ENCODE data around the gene SENP8. TPM values are rescaled to one million over a fixed set of nuclear protein-coding genes. Genes with fewer than 3 reads are reported as not detected.
"Not testable (repeated sequence)": the region's sequence is repeated elsewhere in the genome, so short reads cannot be mapped to it uniquely, and the experiment has no call there.

The SENP8 gene
- polyA plus RNA-seq (ENCODE audit: insufficient read length in 4 of 4): 1 to 10 TPM; 6.4 to 7.6 (median 6.9) TPM

DNA sequence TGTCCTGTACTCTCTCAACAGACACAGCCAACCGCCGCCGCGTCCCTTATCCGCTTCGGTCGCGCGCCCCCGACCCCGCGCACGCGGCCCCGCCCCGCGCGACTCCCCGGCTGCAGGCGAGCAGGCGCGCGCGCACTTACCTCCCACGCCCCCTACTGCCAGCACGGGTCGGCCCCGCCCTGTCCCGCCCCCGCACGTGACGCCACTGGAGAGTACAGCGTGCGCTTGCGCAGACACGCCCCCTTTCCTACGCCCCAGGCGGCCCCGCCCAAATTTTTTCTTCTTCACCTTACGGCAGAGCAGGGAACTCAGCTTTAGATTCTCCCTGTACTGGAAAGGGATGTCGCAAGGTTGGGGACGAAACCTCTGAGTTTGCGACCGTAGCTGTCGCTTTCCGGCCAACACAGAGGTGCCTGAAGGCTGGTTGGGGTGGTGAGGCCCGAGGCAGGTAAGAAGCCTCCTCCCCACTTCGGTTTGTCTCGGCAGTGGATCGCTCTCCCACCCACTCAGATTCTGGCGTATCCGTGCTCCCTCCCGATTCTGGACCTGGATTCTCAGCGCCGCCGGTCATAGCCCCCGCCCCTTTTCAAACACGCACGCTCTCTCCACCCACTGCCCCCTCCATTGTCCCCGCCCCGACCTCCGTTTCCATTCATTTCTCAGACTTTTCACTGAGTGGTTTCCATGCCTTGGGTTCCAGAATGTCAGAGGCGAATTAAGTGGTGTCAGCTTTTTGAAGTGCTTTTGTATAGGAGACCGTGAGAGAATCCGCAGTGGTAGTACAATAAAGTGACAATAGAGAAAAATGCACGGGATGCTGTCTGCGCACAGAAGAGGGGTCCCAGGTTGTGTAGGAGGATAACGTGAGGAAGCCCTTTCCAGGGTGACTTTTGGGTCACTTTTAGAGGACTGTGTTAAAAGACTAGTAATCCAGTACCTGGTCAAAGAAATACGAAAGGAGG is at the start of gene SENP8, which contains the start of gene MYO9A:
Gene SENP8 (plus strand): TSS at position 387 of the 962 bp plus-strand sequence. CDS start 21,221 bp downstream, outside the sequence.
Gene MYO9A (minus strand): TSS at position 134 of the 962 bp plus-strand sequence. CDS start 71,587 bp downstream, outside the sequence.
- DNase-seq (ENCODE audit: low read depth in 4 of 4, low spot score in 2 of 4): peak; percentile 93 to 97 (median 96)

DNA sequence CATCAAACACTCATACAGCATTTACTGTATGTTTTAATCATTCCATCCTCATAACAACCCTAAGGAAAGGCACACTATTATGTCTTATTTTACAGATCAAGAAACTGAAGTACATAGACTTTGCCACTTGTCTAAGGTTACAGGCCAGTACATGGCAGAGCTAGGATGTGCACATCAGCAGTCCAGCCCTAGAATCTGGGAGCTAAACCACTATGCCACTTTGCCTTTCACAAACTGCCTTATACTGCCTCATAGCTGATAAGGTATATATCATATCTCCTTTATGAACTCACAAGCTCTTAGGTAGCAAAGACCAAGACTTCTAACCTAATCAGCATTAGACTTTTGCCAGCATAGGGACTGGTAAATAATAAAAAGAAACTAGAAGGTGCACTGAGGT is 49.3 kb upstream of the SENP8 start:
- no peak for DNase-seq (ENCODE audit: low read depth in 4 of 4, low spot score in 2 of 4)

GRCh38 chr15:72070817-72071447 is 47.3 kb upstream of the SENP8 start:
- DNase-seq (ENCODE audit: low read depth in 4 of 4, low spot score in 2 of 4): no peak

- not testable (repeated sequence) for DNase-seq (ENCODE audit: low read depth in 4 of 4, low spot score in 2 of 4)
Observed at GRCh38 chr15:72071448-72071825, 46.8 kb upstream of the SENP8 start.

DNA sequence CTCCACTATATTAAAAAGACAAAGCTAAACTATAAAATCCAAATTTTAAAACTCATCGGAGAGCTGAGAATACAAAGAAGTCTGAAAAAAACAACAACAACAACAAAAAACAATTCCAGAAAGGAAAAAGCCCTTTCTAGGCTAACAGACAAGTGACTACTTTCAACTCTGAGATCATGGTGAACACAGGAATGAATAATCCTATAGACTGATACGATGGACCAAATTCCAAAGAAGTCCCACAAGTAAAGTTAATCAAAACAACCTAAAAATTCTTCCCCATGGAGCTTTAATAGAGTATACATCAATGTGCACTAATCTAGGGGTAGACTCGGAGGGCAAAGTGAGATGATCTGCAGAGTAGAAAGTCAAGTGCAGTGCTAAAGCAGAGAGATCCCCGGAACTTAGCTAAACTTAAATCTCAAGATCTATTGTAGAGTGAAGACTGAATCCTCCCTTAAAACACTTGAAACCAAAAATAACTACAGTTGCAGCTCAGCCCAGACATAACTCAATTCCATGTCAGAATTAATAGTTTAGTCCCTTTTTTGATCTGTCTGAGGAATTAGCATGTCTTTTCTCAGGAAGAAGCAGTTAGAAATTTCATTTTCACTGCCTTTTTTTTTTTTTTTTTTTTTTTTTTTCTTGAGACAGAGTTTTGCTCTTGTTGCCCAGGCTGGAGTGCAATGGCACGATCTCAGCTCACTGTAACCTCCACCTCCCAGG is 43.7 kb upstream of the SENP8 start:
- peak in 1 of 4 donors; percentile 8 for DNase-seq (ENCODE audit: low read depth in 4 of 4, low spot score in 2 of 4)

DNA sequence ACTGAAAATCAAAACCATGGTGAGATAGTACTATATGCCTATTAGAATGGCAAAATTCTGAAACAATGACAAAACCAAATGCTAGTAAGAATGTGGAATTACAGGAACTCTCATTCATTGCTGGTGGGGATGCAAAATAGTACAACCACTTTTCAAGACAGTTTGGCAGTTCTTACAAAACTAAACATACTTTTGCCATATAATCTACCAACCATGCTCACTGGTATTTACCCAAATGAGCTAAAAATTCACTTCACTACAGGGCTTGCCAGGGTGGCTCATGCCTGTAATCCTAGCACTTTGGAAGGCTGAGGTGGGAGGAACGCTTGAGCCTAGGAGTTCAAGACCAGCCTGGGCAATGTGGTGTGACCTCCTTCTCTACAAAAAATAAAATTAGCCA is 40.3 kb upstream of the SENP8 start:
- DNase-seq (ENCODE audit: low read depth in 4 of 4, low spot score in 2 of 4): no peak

GRCh38 chr15:72078887-72079286 is 39.3 kb upstream of the SENP8 start:
- no peak for DNase-seq (ENCODE audit: low read depth in 4 of 4, low spot score in 2 of 4)

- no peak for DNase-seq (ENCODE audit: low read depth in 4 of 4, low spot score in 2 of 4)
Observed at GRCh38 chr15:72082176-72082575, 36.0 kb upstream of the SENP8 start.

GRCh38 chr15:72086010-72086697 is 32.0 kb upstream of the SENP8 start:
- DNase-seq (ENCODE audit: low read depth in 4 of 4, low spot score in 2 of 4): no peak

DNA sequence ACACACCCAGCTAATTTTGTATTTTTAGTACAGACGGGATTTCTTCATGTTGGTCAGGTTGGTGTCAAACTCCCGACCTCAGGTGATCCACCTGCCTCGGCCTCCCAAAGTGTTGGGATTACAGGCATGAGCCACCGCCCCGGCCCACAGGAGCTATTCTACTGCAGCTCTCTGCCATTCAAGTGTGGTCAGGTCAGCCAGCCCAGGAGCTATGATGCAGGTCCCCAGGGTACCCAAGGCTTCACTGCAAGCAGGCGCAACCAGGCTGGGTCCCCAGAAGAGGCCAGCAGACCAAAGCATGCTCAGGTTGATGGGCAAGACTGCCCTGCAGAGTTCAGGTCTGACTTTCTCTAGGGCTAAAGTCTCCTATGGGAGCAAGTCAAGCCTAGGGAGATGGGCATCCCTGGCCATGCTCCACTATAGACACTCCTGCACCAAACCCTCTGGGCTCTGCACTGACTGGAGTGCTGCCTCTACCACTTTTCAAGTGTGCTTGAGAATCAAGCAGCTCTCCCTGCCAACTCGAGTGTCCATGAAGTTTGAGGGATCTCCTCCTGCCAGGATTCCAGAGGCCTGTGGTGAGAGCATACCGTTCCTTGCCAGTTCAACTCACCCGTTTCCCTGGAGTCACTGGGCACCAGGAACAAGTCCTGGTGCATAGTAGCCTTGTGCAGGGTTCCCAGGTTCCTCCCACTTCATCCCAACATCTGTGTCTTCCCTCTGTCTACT is 31.1 kb upstream of the SENP8 start:
- no peak for DNase-seq (ENCODE audit: low read depth in 4 of 4, low spot score in 2 of 4)

DNA sequence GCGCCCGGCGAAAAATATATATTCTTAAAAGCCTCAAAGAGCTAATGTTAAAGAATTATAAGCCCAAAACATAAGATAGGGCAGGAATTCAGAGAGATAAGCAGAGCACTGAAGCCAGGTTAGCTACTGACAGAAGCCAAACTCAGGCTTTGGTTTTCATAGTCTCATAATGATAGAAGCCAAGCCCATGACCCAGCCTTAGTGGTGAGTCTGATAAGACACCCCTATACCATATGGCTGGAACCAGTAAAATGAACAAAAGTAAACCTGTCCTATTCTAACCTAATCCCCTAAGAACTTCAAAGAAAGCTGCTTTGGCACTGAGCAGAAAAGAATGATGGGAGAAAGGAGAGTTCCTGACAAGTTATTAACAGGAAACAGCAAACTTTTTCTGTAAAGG is 26.2 kb upstream of the SENP8 start:
- DNase-seq (ENCODE audit: low read depth in 4 of 4, low spot score in 2 of 4): no peak

- no peak for DNase-seq (ENCODE audit: low read depth in 4 of 4, low spot score in 2 of 4)
Observed at GRCh38 chr15:72092691-72093090, 25.5 kb upstream of the SENP8 start.

DNA sequence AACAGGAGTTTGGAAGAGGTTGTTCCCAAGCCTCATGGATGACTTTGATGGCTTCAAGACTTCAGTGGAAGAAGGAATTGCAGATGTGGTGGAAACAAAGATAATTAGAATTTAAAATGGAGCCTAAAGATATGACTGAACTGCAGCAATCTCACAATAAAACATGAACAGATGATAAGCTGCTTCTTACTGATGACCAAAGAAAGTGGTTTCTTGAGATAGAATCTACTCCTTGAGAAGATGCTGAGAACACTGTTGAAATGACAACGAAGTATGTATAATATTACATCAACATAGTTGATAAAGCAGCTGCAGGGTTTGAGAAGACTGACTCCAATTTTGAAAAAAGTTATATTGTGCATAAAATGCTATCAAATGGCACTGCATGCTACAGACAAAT is 21.4 kb upstream of the SENP8 start:
- DNase-seq (ENCODE audit: low read depth in 4 of 4, low spot score in 2 of 4): no peak

- DNase-seq (ENCODE audit: low read depth in 4 of 4, low spot score in 2 of 4): no peak
Observed at GRCh38 chr15:72098040-72098439, 20.2 kb upstream of the SENP8 start.

GRCh38 chr15:72099155-72099554 is 19.0 kb upstream of the SENP8 start:
- no peak for DNase-seq (ENCODE audit: low read depth in 4 of 4, low spot score in 2 of 4)

- DNase-seq (ENCODE audit: low read depth in 4 of 4, low spot score in 2 of 4): not testable (repeated sequence)
Observed at GRCh38 chr15:72100551-72100950, 17.7 kb upstream of the SENP8 start.

GRCh38 chr15:72105111-72105510 is 13.1 kb upstream of the SENP8 start:
- DNase-seq (ENCODE audit: low read depth in 4 of 4, low spot score in 2 of 4): no peak

GRCh38 chr15:72106068-72106467 is 12.1 kb upstream of the SENP8 start:
- no peak for DNase-seq (ENCODE audit: low read depth in 4 of 4, low spot score in 2 of 4)

GRCh38 chr15:72110355-72110754 is 7.8 kb upstream of the SENP8 start:
- no peak for DNase-seq (ENCODE audit: low read depth in 4 of 4, low spot score in 2 of 4)

DNA sequence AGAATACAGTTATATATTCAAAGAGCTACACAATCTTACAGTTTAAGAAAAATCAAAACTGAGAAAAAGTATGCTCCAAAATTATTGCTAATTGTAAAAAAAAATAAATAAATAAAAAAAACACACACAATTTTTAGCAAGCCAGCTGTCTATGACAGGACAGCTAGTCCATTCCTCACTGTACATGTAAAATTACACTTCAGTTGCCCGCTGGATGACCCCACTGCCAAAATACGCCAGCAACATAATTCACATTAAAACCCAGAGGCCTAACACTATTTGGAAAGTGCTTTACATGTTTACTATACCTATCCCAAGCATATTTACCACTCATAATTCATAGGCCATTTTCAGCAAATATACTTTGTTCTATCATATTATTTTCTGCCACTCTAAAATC is 6.1 kb upstream of the SENP8 start:
- DNase-seq (ENCODE audit: low read depth in 4 of 4, low spot score in 2 of 4): peak in 1 of 4 donors; percentile 32

All from left renal cortex interstitium (tissue), 4 donors.